Brain microvascular endothelial cell (primary cell): ENCODE results near the gene ACTL8.

ENCODE experiments used
- DNase-seq: peaks from one replicate; pipeline ENCODE4 v3.0.0-alpha.2; 2020
- H3K27ac ChIP-seq: fragments of 250-450 bp; sonication (Bioruptor Pico); 2 replicates; pipeline ENCODE4 v1.5.1; 2020; ENCODE audit warnings: mild to moderate bottlenecking, moderate library complexity
- H3K27me3 ChIP-seq: fragments of 250-450 bp; sonication (Bioruptor Pico); replicated peaks from 2 replicates; pipeline ENCODE4 v1.5.1; 2020; ENCODE audit warnings: mild to moderate bottlenecking
- H3K36me3 ChIP-seq: fragments of 250-450 bp; sonication (Bioruptor Pico); replicated peaks from 2 replicates; pipeline ENCODE4 v1.5.1; 2020; ENCODE audit warnings: mild to moderate bottlenecking
- H3K4me3 ChIP-seq: 2 replicates; pipeline ENCODE4 v1.5.1; 2011; ENCODE audit warnings: low read depth, mild to moderate bottlenecking, control low read depth, low read length, moderate library complexity
- in situ Hi-C: cut with HindIII; loops from 2 replicates; pipeline ENCODE4 v1.10.0; 2017; ENCODE audit warnings: low sequenced_read_pairs, low pct_ligation_motif_present
- TF ChIP-seq, protein P1 (sequence below): IDR thresholded peaks from 2 replicates; pipeline ENCODE4 v1.5.1; 2011; ENCODE audit warnings: low read depth, mild to moderate bottlenecking, moderate library complexity, low read length, control low read depth, inconsistent platforms; ENCODE audit errors: missing control alignments

ACTL8 gene

DNA sequence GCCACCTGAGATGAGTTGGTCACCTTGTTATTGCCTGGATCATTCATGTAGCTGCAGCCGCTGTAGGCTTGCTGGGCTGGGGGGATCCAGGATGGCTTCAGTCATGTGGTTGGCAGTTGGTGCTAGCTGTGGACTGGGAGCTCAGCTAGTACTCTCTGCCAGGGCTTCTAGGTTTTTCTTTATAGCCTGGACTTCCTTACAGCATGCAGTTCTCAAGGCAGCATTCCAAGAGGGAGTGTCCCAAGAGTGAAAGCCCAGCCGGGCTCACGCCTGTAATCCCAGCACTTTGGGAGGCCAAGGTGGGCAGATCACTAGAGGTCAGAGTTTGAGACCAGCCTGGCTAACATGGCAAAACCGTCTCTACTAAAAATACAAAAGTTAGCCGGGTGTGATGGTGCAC is 23.7 kb upstream of the ACTL8 start:
- in situ Hi-C loops, result no loop called here
- no peak overlapping the region for H3K27ac ChIP-seq
- H3K36me3 ChIP-seq, result no peaks in the 10 kb centered on the region
- TF ChIP-seq, protein P1, sequence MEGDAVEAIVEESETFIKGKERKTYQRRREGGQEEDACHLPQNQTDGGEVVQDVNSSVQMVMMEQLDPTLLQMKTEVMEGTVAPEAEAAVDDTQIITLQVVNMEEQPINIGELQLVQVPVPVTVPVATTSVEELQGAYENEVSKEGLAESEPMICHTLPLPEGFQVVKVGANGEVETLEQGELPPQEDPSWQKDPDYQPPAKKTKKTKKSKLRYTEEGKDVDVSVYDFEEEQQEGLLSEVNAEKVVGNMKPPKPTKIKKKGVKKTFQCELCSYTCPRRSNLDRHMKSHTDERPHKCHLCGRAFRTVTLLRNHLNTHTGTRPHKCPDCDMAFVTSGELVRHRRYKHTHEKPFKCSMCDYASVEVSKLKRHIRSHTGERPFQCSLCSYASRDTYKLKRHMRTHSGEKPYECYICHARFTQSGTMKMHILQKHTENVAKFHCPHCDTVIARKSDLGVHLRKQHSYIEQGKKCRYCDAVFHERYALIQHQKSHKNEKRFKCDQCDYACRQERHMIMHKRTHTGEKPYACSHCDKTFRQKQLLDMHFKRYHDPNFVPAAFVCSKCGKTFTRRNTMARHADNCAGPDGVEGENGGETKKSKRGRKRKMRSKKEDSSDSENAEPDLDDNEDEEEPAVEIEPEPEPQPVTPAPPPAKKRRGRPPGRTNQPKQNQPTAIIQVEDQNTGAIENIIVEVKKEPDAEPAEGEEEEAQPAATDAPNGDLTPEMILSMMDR, result no peak
- H3K27me3 ChIP-seq, result no peaks in the 10 kb centered on the region
- no peak overlapping the region for H3K4me3 ChIP-seq
- no peak for DNase-seq

DNA sequence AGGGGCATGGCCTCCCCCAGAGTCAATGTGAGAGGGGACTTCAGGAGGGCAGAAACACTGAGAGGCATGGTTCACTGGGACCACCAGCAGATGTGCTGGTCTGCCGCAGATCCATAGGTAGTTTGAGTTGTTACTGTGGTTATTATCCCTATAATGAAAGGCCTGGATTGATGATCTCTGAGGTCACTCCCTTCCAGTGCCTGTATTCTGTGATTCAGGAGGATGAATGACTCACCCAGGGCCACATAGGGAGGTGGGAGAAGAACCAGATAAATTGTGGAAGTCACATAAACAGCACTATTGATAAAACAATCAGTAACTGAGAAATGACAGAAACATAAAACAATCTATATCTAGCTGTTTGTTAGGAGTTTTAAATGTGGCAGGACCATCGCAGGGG is 22.7 kb upstream of the ACTL8 start:
- H3K4me3 ChIP-seq, result no peak overlapping the region

DNA sequence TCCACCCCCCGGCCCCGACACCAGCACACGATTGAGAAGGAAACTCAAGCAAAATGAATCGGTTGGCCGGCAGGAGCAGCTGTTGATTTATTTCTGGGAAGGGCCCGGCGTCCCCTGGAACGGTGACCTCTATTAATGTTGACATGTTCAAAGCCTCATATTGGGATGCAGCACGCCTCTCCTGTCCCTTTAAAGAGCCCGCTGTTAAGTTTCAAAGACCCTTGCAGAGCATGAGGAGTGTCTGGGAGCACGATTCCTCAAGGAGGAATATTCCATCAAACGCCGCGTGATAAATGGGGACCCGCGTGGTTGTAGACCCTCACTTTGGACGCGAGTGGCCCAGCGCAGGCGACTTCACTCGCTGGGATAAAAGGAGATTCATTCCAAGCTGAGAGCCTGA is 21.5 kb upstream of the ACTL8 start:
- TF ChIP-seq, protein P1, result no peak
- no peak overlapping the region for H3K4me3 ChIP-seq
- H3K27me3 ChIP-seq, result no peaks in the 10 kb centered on the region
- H3K27ac ChIP-seq, result no peak overlapping the region
- in situ Hi-C loops, result no loop called here
- no peaks in the 10 kb centered on the region for H3K36me3 ChIP-seq
- no peak for DNase-seq

More for the DNA sequence above, 22.7 kb upstream of the ACTL8 start:
- peak; percentile 24 for DNase-seq
- TF ChIP-seq, protein P1, result no peak
- H3K36me3 ChIP-seq, result no peaks in the 10 kb centered on the region
- no peak overlapping the region for H3K27ac ChIP-seq
- in situ Hi-C loops, result no loop called here
- H3K27me3 ChIP-seq, result no peaks in the 10 kb centered on the region

DNA sequence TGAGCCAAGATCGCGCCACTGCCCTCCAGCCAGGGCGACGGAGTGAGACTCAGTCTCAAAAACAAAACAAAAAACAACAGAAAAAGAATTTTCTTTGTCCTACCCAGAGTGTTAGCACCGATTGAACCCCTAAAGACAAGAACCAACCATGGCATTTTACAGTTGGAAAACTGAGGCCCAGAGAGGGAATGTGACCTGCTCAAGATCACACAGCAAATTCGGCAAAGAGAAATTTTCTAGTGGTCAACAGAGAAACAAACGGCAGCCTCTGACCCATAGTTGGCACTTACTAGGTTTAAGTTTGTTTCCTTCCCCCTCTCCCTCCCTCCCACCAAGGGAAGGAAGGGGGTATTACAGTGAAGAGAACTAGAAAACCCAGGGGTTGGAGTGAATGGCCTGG is 20.5 kb upstream of the ACTL8 start:
- Histone ChIP-seq H3K27me3 (no peaks in the 10 kb centered on the region), H3K4me3 (no peak overlapping the region), H3K36me3 (no peaks in the 10 kb centered on the region), H3K27ac (no peak overlapping the region)
- in situ Hi-C loops, result no loop called here
- no peak for DNase-seq
- TF ChIP-seq, protein P1, result no peak

DNA sequence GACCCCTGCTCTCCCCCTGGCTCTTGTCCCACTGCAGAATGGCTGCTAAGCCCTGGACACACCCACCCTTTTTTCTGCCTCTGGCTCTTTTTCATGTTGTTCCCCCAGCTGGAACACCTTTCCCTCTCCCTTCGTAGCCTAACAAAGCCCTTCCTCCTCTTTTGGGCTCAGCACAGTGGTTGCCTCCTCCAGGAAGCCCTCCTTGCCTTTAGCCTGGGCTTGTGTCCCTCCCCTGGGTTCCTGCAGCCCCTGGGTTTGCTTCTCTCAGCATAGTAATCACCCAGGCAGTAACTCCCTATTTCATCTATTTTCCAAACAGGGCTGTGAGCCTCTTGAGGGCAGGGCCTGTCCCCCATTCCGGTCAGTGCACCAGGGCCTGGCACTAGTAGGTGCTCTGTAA is 19.8 kb upstream of the ACTL8 start:
- Histone ChIP-seq H3K4me3 (no peak overlapping the region), H3K27ac (no peak overlapping the region), H3K27me3 (no peaks in the 10 kb centered on the region), H3K36me3 (no peaks in the 10 kb centered on the region)
- DNase-seq, result no peak
- TF ChIP-seq, protein P1, result no peak
- in situ Hi-C loops, result no loop called here

DNA sequence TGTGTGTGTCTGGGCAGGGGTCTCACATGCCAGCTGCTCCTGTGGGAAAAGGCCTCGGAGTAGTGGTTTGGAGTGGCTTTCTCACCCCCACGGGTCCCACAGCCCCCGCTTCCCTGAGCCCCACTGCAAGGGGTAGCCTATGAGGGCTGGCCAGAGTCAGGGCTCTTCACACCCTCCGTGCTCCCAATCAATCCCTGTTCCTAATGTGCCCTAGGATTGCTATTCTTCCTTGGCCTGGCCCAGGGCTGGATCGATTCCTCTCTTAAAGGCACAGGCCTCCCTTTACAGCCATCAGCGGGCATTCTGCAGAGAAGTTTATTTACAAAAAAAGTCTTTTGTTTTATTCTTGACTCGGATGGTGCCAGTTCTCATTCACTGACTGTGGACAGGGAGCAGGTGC is 19.3 kb upstream of the ACTL8 start:
- Histone ChIP-seq H3K27ac (no peak overlapping the region), H3K36me3 (no peaks in the 10 kb centered on the region), H3K4me3 (no peak overlapping the region), H3K27me3 (no peaks in the 10 kb centered on the region)
- TF ChIP-seq, protein P1, result no peak
- no peak for DNase-seq
- in situ Hi-C loops, result no loop called here
